Brain microvascular endothelial cell (primary cell): ENCODE results near the gene SLC17A8.
"Not testable (repeated sequence)": the region's sequence is repeated elsewhere in the genome, so short reads cannot be mapped to it uniquely, and the experiment has no call there.

ENCODE experiments used
- DNase-seq: peaks from one replicate; pipeline ENCODE4 v3.0.0-alpha.2; 2020
- H3K27ac ChIP-seq: fragments of 250-450 bp; sonication (Bioruptor Pico); 2 replicates; pipeline ENCODE4 v1.5.1; 2020; ENCODE audit warnings: mild to moderate bottlenecking, moderate library complexity
- H3K27me3 ChIP-seq: fragments of 250-450 bp; sonication (Bioruptor Pico); replicated peaks from 2 replicates; pipeline ENCODE4 v1.5.1; 2020; ENCODE audit warnings: mild to moderate bottlenecking
- H3K36me3 ChIP-seq: fragments of 250-450 bp; sonication (Bioruptor Pico); replicated peaks from 2 replicates; pipeline ENCODE4 v1.5.1; 2020; ENCODE audit warnings: mild to moderate bottlenecking
- H3K4me3 ChIP-seq: 2 replicates; pipeline ENCODE4 v1.5.1; 2011; ENCODE audit warnings: low read depth, mild to moderate bottlenecking, control low read depth, low read length, moderate library complexity
- in situ Hi-C: cut with HindIII; loops from 2 replicates; pipeline ENCODE4 v1.10.0; 2017; ENCODE audit warnings: low sequenced_read_pairs, low pct_ligation_motif_present
- TF ChIP-seq, protein P1 (sequence below): IDR thresholded peaks from 2 replicates; pipeline ENCODE4 v1.5.1; 2011; ENCODE audit warnings: low read depth, mild to moderate bottlenecking, moderate library complexity, low read length, control low read depth, inconsistent platforms; ENCODE audit errors: missing control alignments

Gene SLC17A8

GRCh38 chr12:100356644-100357223 is at the start of gene SLC17A8:
SLC17A8 (plus strand) TSS chr12:100357074; CDS start chr12:100357392, 318 bp downstream.
- TF ChIP-seq, protein P1, sequence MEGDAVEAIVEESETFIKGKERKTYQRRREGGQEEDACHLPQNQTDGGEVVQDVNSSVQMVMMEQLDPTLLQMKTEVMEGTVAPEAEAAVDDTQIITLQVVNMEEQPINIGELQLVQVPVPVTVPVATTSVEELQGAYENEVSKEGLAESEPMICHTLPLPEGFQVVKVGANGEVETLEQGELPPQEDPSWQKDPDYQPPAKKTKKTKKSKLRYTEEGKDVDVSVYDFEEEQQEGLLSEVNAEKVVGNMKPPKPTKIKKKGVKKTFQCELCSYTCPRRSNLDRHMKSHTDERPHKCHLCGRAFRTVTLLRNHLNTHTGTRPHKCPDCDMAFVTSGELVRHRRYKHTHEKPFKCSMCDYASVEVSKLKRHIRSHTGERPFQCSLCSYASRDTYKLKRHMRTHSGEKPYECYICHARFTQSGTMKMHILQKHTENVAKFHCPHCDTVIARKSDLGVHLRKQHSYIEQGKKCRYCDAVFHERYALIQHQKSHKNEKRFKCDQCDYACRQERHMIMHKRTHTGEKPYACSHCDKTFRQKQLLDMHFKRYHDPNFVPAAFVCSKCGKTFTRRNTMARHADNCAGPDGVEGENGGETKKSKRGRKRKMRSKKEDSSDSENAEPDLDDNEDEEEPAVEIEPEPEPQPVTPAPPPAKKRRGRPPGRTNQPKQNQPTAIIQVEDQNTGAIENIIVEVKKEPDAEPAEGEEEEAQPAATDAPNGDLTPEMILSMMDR = no peak
- no peak for DNase-seq
- peaks cover 2% of the 10 kb centered on the region for H3K27me3 ChIP-seq
- in situ Hi-C loops = no loop called here
- H3K27ac ChIP-seq = no peak within 1 kb of the TSS
- no peaks in the 10 kb centered on the region for H3K36me3 ChIP-seq
- H3K4me3 ChIP-seq = no peak within 1 kb of the TSS

DNA sequence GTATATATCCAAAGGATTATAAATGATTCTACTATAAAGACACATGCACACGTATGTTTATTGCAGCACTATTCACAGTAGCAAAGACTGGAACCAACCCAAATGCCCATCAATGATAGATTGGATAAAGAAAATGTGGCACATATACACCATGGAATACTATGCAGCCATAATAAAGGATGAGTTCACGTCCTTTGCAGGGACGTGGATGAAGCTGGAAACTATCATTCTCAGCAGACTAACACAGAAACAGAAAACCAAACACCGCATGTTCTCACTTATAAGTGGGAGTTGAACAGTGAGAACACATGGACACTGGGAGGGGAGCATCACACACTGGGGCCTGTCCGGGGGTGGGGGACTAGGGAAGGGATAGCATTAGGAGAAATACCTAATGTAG is 48.7 kb upstream of the SLC17A8 start:
- H3K4me3 ChIP-seq, DNase-seq, H3K27me3 ChIP-seq, in situ Hi-C loops, H3K27ac ChIP-seq: not testable (repeated sequence)
- peaks cover 21% of the 10 kb centered on the region for H3K36me3 ChIP-seq

DNA sequence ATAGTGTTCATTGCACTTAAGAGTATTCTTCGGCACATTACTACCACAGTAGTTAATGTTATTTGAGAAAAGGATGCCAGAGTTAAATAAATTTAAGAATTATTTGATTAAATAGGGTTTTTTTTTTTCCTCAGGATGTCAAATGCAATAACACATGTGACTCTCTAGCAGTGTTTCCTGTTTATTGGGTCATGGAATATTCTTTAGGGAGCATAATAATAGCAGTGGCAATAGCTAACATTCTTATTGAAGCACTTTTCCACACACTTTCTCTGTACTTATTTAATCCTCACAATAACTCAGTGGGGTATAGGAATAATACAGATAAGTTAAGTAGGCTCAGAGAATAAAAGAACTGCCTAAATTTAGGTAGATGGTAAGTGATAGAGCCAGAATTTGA is 45.6 kb upstream of the SLC17A8 start:
- Histone ChIP-seq H3K27me3 (no peaks in the 10 kb centered on the region), H3K36me3 (peaks cover 17% of the 10 kb centered on the region), H3K4me3 (no peak overlapping the region), H3K27ac (no peak overlapping the region)
- in situ Hi-C loops = no loop called here
- TF ChIP-seq, protein P1 = no peak
- no peak for DNase-seq

DNA sequence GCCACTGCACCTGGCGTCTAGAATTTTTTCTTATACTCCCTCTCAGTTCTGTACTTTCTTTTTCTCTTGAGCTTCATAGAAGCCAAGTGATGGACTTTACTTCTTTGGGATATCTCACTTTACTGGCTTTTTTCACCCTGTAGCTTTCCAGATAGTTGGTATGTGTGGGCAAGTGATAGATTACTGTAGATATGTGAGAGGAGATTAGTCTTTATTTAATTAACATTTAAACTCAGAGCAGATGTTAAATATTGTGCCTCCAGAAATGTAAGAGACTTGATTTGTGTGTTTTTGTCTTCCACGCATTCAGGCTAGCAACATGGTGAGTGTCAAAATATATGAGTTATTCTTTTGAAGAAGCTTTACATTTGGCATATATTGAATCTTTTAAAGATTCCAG is 39.5 kb upstream of the SLC17A8 start:
- peaks cover 9% of the 10 kb centered on the region for H3K36me3 ChIP-seq
- H3K4me3 ChIP-seq = no peak overlapping the region
- H3K27me3 ChIP-seq = no peaks in the 10 kb centered on the region
- TF ChIP-seq, protein P1 = no peak
- H3K27ac ChIP-seq = no peak overlapping the region
- in situ Hi-C loops = no loop called here
- no peak for DNase-seq

DNA sequence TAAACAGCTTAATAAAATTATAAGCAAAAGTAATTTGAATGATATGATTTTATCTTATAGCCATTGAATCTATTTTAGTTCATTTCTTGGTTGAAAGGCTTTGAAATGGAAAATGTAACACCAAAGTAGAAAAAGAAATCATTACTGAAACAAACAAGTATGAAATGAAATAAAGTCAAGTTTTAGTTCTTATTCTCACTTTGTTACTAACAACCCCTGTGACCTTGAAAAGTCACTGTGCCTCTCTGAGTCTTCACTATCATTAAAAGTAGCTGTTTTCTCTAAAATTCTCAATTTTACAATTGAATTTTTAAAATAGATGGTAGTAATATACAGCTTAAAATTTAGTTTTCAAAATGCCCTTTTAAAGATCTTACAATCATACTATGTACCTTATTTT is 32.4 kb upstream of the SLC17A8 start:
- no peak overlapping the region for H3K4me3 ChIP-seq
- no peaks in the 10 kb centered on the region for H3K27me3 ChIP-seq
- no peak overlapping the region for H3K27ac ChIP-seq
- in situ Hi-C loops = no loop called here
- peaks cover 7% of the 10 kb centered on the region for H3K36me3 ChIP-seq
- TF ChIP-seq, protein P1 = no peak
- DNase-seq = no peak

GRCh38 chr12:100326208-100326607 is 30.7 kb upstream of the SLC17A8 start:
- H3K27ac ChIP-seq = no peak overlapping the region
- no peak for DNase-seq
- H3K36me3 ChIP-seq = peaks cover 11% of the 10 kb centered on the region
- no peaks in the 10 kb centered on the region for H3K27me3 ChIP-seq
- TF ChIP-seq, protein P1 = no peak
- in situ Hi-C loops = no loop called here
- H3K4me3 ChIP-seq = no peak overlapping the region
